SH-SY5Y (cell line): ENCODE measurements around the gene DOK6.

Experiments used
- GATA2 ChIP-seq: IDR thresholded peaks from 2 replicates; pipeline ENCODE4 v1.6.1; 2011; ENCODE audit warnings: mild to moderate bottlenecking, low read depth, low read length
- GATA3 ChIP-seq: IDR thresholded peaks from 2 replicates; pipeline ENCODE4 v1.6.1; 2011; ENCODE audit warnings: low read depth, mild to moderate bottlenecking, low read length, moderate library complexity

- TF ChIP-seq GATA2 (no peak), GATA3 (no peak)
These were observed 416.8 kb downstream of the DOK6 start for GRCh38 chr18:69817335-69817940.
